ENCODE data around the gene TSPAN32.

TSPAN32 gene

GRCh38 chr11:2289350-2289749 is 12.5 kb upstream of the TSPAN32 start:
- TF ChIP-seq CTCF (IDR thresholded peaks at IDR 0.05; ENCODE audit: insufficient read depth, low read length, poor library complexity, severe bottlenecking): no peak
- Histone ChIP-seq H3K27me3 (replicated peaks; ENCODE audit: control insufficient read depth, insufficient read depth, low read length) (peaks cover 1% of the 10 kb centered on the region), H3K36me3 (ENCODE audit: control insufficient read depth, insufficient read depth, low read length) (no peaks in the 10 kb centered on the region), H3K4me3 (replicated peaks; ENCODE audit: low read depth, low read length) (no peak overlapping the region)
- DNase-seq (ENCODE audit: extremely low read depth, insufficient read length): no peak

GRCh38 chr11:2289859-2290258 is 12.0 kb upstream of the TSPAN32 start:
- H3K36me3 ChIP-seq (ENCODE audit: control insufficient read depth, insufficient read depth, low read length): no peaks in the 10 kb centered on the region
- DNase-seq (ENCODE audit: extremely low read depth, insufficient read length): no peak
- no peak for TF ChIP-seq CTCF (IDR thresholded peaks at IDR 0.05; ENCODE audit: insufficient read depth, low read length, poor library complexity, severe bottlenecking)
- peaks cover 1% of the 10 kb centered on the region for H3K27me3 ChIP-seq (replicated peaks; ENCODE audit: control insufficient read depth, insufficient read depth, low read length)
- no peak overlapping the region for H3K4me3 ChIP-seq (replicated peaks; ENCODE audit: low read depth, low read length)

- H3K4me3 ChIP-seq (replicated peaks; ENCODE audit: low read depth, low read length): no peak overlapping the region
- H3K36me3 ChIP-seq (ENCODE audit: control insufficient read depth, insufficient read depth, low read length): no peaks in the 10 kb centered on the region
- DNase-seq (ENCODE audit: extremely low read depth, insufficient read length): no peak
- no peak for TF ChIP-seq CTCF (IDR thresholded peaks at IDR 0.05; ENCODE audit: insufficient read depth, low read length, poor library complexity, severe bottlenecking)
- H3K27me3 ChIP-seq (replicated peaks; ENCODE audit: control insufficient read depth, insufficient read depth, low read length): peaks cover 1% of the 10 kb centered on the region
These were observed 11.4 kb upstream of the TSPAN32 start for GRCh38 chr11:2290351-2290841.

- DNase-seq (ENCODE audit: extremely low read depth, insufficient read length): no peak
- TF ChIP-seq CTCF (IDR thresholded peaks at IDR 0.05; ENCODE audit: insufficient read depth, low read length, poor library complexity, severe bottlenecking): no peak
- Histone ChIP-seq H3K27me3 (replicated peaks; ENCODE audit: control insufficient read depth, insufficient read depth, low read length) (peaks cover 3% of the 10 kb centered on the region), H3K36me3 (ENCODE audit: control insufficient read depth, insufficient read depth, low read length) (no peaks in the 10 kb centered on the region), H3K4me3 (replicated peaks; ENCODE audit: low read depth, low read length) (no peak overlapping the region)
These were observed 8.3 kb upstream of the TSPAN32 start for GRCh38 chr11:2293531-2293971.

DNA sequence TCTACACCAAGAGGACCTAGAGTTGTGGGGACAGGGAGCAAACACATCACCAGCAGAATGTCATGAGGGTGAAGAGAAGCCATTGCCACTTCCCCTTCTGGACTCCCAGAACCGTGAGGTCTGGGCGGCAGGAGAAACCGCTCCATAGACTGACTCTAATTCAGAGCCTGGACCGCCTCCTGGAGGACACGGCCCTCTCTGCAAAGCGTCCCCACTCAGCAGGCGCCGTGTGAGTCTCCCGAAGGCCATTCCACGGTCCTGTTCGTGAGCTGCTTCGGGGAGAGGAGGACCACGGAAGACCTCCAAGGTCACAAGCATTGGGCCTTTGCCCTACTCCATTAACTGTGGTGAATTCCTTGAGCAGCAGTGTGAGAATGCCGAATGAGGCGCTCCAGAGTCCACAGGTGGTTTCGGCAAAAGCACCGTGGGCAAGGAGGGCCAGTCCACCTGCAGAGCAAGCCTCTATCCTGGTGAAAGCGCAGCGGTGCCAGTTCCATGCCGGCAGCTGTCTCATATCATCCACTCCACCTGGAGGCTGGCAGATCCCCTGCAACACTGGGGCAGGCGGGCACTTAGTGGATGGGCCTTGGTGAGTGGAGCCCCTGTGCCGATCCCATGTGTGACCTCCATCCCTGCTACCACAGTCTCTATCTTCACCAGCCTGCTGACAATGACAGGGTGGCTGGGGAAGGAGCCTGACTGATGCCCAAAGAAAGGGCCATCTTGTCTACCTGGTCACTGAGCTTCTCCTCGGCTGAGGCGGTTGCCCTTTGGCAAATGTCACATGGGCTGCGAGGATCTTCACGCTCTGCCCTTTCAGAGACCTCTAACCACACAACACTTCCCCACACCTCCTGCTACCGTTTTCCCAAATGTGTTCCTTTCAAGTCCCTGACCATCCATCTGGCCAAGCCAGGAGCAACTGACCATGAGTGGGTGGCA is 7.6 kb upstream of the TSPAN32 start:
- TF ChIP-seq CTCF (IDR thresholded peaks at IDR 0.05; ENCODE audit: insufficient read depth, low read length, poor library complexity, severe bottlenecking): no peak
- peaks cover 2% of the 10 kb centered on the region; the same call in 1 of the 2 replicates for H3K27me3 ChIP-seq (replicated peaks; ENCODE audit: control insufficient read depth, insufficient read depth, low read length)

More for the DNA sequence above, 7.6 kb upstream of the TSPAN32 start:
- H3K36me3 ChIP-seq (ENCODE audit: control insufficient read depth, insufficient read depth, low read length): no peaks in the 10 kb centered on the region
- H3K4me3 ChIP-seq (replicated peaks; ENCODE audit: low read depth, low read length): no peak overlapping the region
- DNase-seq (ENCODE audit: extremely low read depth, insufficient read length): no peak
